Spinal cord (tissue), 10 donors: ENCODE measurements around the gene NOP9. TPM values are rescaled to one million over a fixed set of nuclear protein-coding genes. Genes with fewer than 3 reads are reported as not detected.
"Not testable (repeated sequence)": the region's sequence is repeated elsewhere in the genome, so short reads cannot be mapped to it uniquely, and the experiment has no call there.

ENCODE experiments used
- DNase-seq, 6 donors: peaks; one replicate each; pipeline versions ENCODE4 v3.0.0 to v3.0.0-alpha.2; 2013 to 2015; ENCODE audit warnings: low spot score in 6 of 6, low read depth in 4 of 6
- H3K27ac ChIP-seq: one replicate; pipeline ENCODE4 v1.5.1; 2013; ENCODE audit warnings: low read depth, low read length, control low read depth
- H3K27me3 ChIP-seq: one replicate; pipeline ENCODE4 v1.6.1; 2013; ENCODE audit warnings: low read length; ENCODE audit not compliant: control insufficient read depth, insufficient read depth
- H3K36me3 ChIP-seq: one replicate; pipeline ENCODE4 v1.6.1; 2013; ENCODE audit warnings: low read length; ENCODE audit not compliant: control insufficient read depth, insufficient read depth
- H3K4me1 ChIP-seq: one replicate; pipeline ENCODE4 v1.6.1; 2013; ENCODE audit warnings: low read length; ENCODE audit not compliant: control insufficient read depth, insufficient read depth
- H3K4me3 ChIP-seq: one replicate; pipeline ENCODE4 v1.5.1; 2013; ENCODE audit warnings: low read depth, low read length, control low read depth
- H3K9me3 ChIP-seq: one replicate; pipeline ENCODE4 v1.6.1; 2013; ENCODE audit warnings: low read length; ENCODE audit not compliant: control insufficient read depth, insufficient read depth
- WGBS: methylation state at CpG from one replicate; pipeline ENCODE4 v1.1.5; 2013; ENCODE audit warnings: missing lambda C conversion rate; ENCODE audit not compliant: insufficient coverage; 5-methylcytosine and 5-hydroxymethylcytosine counted together
- polyA plus RNA-seq, 2 donors: library from polyadenylated mRNA; unstranded; fragments of 120-200 nt; gene quantifications; one replicate each; pipeline ENCODE4 v1.2.1, GENCODE V29; 2013; ENCODE audit not compliant: insufficient read length in 2 of 2
- total RNA-seq, 2 donors: library from RNA; depleted of rRNA in 1 of 2; stranded (reverse); fragments of 120-200 nt in 1 of 2; fragments of >200 nt in 1 of 2; gene quantifications; one replicate each; pipeline versions ENCODE4 v1.2.3 to v1.2.4, GENCODE V29; 2013 to 2014
- donor health status: healthy.

The NOP9 gene
- total and polyA plus RNA-seq, 4 donors: 18.7 to 27.7 (median 23.6) TPM

DNA sequence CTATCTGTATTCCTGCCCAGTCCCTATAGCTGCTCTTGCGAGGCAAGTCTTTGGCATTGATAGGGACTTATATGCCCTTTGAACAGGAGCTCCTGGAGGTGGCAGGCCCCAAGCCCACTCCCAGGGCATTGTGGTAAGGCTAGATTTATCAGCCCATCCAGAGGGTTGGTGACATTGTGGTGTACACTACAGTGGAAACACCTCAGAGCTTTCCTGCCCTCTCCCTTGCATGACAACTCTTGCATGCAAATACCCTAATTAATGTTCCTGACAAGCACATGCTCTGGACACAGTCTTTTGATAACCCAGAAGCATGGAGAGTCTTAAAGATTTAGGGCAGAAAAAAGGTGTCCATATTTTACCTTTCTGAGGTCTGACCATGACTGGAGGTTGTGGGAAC is 41.0 kb downstream of the NOP9 start:
- no peaks in the 10 kb centered on the region for H3K36me3 ChIP-seq
- no peak overlapping the region for H3K27ac ChIP-seq
- no peaks in the 10 kb centered on the region for H3K9me3 ChIP-seq
- H3K4me1 ChIP-seq: peaks cover 17% of the 10 kb centered on the region
- H3K27me3 ChIP-seq: peaks cover 62% of the 10 kb centered on the region
- DNase-seq: no peak
- no peak overlapping the region for H3K4me3 ChIP-seq
- no CpG with 5 or more reads among the region's 1 CpG for WGBS

DNA sequence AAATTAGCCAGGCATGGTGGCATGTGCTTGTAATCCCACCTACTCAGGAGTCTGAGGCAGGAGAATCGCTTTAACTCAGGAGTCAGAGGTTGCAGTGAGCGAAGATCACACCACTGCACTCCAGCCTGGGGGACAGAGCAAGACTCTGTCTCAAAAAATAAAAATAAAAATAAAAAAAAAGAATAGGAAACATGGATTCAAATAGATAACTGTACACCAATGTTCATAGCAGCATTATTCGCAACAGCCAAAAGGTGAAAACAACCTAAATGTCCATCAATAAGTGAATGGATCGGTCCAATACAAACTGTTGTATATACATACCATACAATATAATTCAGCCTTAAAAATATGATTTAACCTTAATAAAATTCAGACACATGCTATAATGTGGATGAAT is 43.2 kb downstream of the NOP9 start:
- 73% methylated on average over 2 of the region's 4 CpGs for WGBS
- no peak overlapping the region for H3K27ac ChIP-seq
- H3K27me3 ChIP-seq: peaks cover 43% of the 10 kb centered on the region
- no peaks in the 10 kb centered on the region for H3K9me3 ChIP-seq
- peaks cover 14% of the 10 kb centered on the region for H3K4me1 ChIP-seq
- H3K4me3 ChIP-seq: no peak overlapping the region
- no peak for DNase-seq
- H3K36me3 ChIP-seq: no peaks in the 10 kb centered on the region

DNA sequence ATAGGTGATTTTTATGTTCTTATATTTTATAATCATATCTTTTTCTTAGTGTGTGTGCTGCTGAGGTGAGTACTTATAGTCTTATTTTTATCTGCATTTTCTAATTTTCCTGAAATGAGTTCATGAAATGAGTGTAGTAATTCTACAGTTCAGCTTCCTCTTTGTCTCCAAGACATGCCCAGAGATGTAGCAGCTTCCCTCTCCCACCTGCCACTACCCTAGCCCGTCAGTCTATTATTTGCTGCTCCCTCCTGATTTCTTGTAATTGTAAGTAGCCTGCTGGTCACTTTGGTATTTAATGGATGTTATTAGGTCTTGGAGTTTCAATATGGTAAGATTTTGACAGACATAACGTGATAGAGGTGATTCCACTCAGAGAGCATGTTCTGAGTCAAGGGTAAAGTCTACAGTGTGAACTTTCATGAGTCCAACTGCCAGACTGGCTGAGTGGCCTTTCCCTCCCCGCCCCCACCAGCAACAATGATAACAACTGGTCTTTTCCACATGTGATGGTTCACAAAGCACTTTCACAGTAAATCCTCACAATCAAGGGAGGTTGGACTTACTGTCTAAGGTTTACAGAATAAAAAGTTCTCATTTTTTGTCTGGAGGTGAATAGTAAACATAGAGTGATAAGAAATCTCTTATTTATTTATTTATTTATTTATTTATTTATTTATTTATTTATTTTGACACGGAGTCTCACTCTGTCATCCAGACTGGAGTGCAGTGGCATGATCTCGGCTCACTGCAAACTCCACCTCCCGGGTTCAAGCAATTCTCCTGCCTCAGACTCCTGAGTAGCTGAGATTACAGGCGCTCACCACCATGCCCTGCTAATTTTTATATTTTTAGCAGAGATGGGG is 44.4 kb downstream of the NOP9 start:
- WGBS: 80% methylated on average over 2 of the region's 7 CpGs
- Histone ChIP-seq H3K27ac (no peak overlapping the region), H3K27me3 (peaks cover 34% of the 10 kb centered on the region), H3K9me3 (no peaks in the 10 kb centered on the region), H3K4me1 (peaks cover 10% of the 10 kb centered on the region), H3K36me3 (no peaks in the 10 kb centered on the region), H3K4me3 (no peak overlapping the region)
- DNase-seq: no peak

DNA sequence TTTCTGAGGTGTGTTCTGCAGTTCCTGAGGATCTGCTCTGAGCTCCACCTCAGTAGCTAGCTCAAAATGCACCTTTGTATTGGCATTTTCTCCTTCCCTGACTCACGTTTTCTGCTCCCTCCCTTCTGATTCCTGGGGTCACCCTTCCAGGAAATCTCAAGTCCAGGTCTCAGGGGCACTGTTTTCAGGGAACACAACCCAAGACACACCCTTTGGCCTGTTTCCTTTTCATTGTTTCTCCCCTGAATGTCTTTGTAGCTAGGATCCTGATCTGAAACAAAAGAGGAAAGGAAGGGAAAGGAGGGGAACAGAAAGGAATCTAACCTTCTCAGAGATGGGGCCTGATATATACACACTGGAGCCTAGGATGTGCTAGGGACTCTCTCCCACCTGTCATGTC is 47.5 kb downstream of the NOP9 start:
- no peaks in the 10 kb centered on the region for H3K4me1 ChIP-seq
- H3K27me3 ChIP-seq: peaks cover 26% of the 10 kb centered on the region
- WGBS: 33% methylated on average over 1 of the region's 1 CpG
- H3K27ac ChIP-seq: no peak overlapping the region
- H3K36me3 ChIP-seq: no peaks in the 10 kb centered on the region
- no peak for DNase-seq
- no peak overlapping the region for H3K4me3 ChIP-seq
- no peaks in the 10 kb centered on the region for H3K9me3 ChIP-seq

DNA sequence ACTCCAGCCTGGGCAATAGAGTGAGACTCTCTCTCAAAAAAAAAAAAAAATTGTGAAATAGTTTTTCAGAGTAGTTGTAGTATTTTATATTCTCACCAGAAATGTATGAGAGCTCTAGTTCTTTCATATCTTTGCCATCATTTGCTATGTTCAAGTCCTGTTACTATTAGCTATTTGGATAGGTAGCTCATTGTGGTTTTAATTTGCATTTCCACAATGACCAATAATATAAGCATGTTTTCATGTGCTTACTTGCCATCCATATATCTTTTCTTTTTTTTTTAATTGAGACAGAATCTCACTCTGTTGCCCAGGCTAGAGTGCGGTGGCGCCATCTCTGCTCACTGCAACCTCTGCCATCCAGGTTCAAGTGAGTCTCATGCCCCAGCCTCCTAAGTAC is 48.5 kb downstream of the NOP9 start:
- 100% methylated on average over 2 of the region's 2 CpGs for WGBS
- Histone ChIP-seq H3K27me3 (peaks cover 30% of the 10 kb centered on the region), H3K27ac (no peak overlapping the region)

DNA sequence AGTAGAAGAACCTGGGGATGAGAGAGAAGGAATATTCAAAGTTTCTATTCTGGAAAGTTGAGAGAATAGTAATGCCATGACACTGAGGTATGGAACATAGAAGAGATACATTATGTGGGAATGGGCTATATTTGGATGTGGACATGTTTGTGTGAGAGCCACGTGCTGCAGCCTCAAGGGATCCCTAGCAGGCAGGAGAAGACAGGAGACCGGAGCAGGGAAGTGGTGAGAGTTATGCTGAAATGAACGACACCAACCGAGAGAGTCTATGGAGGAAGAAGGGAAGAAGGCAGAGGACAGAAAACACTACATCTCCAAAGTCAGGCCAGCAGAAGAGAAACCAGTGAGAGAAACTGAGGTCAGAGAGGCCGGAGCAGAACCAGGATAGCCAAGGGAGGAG is 50.1 kb downstream of the NOP9 start:
- Histone ChIP-seq H3K9me3 (no peaks in the 10 kb centered on the region), H3K4me1 (no peaks in the 10 kb centered on the region), H3K27ac (no peak overlapping the region), H3K36me3 (no peaks in the 10 kb centered on the region), H3K4me3 (no peak overlapping the region), H3K27me3 (peaks cover 28% of the 10 kb centered on the region)
- WGBS: 71% methylated on average over 3 of the region's 5 CpGs
- no peak for DNase-seq

More for the DNA sequence above, 48.5 kb downstream of the NOP9 start:
- Histone ChIP-seq H3K4me3 (no peak overlapping the region), H3K9me3 (no peaks in the 10 kb centered on the region), H3K4me1 (no peaks in the 10 kb centered on the region), H3K36me3 (no peaks in the 10 kb centered on the region)
- no peak for DNase-seq

DNA sequence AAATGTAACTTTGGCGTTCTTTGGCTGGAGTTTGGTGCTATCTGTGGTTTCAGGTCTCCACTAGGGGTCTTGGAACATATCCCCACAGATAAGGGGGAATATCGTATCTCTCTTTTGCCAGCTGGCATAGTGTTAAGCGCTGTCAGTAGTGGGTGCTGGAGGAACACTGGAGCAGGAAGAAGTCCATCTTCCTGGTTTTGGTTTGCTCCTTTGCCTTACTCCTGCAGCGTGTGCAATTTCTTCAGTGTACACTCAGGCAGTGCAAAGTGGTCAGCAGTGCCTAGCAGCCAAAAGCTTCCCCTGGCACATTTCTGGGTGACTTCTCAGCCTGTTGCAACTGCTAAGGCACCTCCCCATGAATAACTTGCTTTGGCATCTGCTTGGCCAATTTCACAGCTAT is 51.9 kb downstream of the NOP9 start:
- no peaks in the 10 kb centered on the region for H3K36me3 ChIP-seq
- no peak overlapping the region for H3K27ac ChIP-seq
- WGBS: 21% methylated on average over 4 of the region's 4 CpGs
- no peak overlapping the region for H3K4me3 ChIP-seq
- DNase-seq: peak in 1 of 6 donors; percentile 50
- H3K27me3 ChIP-seq: peaks cover 28% of the 10 kb centered on the region
- no peaks in the 10 kb centered on the region for H3K4me1 ChIP-seq
- no peaks in the 10 kb centered on the region for H3K9me3 ChIP-seq

DNA sequence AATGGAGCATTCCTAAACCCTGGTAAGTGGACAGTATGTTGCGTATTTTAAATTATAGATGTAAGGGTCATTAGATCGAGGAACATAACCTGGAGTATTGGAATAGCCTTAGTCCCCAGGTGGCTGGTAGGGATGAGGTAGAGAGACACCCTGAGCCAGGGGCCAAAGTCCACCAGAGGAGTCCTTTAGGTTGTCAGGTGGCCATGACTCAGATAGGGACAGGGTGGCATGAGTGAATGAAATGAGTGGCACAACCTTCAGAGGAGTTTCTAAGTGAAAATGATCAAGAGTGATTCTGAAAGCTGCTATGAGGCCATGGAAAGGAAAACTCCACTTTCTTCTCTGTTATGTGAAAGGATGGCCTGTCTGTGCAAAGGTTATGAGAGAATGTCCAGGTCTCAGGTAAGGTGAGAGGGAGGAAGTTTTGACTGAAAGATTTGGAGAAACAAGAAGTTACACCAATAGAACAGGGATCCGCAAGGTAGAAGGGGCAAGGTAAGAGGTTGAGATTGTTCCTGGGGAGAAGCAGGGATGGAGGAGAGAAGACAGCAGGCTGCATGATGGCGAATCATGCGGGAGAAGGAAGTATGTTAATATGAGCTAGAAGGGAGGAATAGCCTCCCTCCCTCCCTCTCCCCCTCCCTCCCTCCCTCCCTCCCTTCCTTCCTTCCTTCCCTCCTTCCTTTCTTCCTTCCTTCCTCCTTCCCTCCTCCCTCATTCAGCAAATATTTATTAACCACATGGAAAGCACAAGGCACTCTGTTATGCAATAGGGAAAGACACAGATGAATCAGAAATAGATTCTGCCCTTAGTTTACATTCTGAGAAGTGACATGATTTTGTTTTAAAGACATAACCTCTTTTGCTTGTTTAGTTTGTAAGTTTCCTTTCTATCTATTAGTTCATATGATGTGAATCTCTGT is 54.2 kb downstream of the NOP9 start:
- Histone ChIP-seq H3K9me3 (no peaks in the 10 kb centered on the region), H3K27me3 (peaks cover 22% of the 10 kb centered on the region), H3K36me3 (no peaks in the 10 kb centered on the region), H3K4me3 (no peak overlapping the region), H3K27ac (no peak overlapping the region), H3K4me1 (no peaks in the 10 kb centered on the region)
- no peak for DNase-seq
- WGBS: 98% methylated on average over 3 of the region's 5 CpGs

DNA sequence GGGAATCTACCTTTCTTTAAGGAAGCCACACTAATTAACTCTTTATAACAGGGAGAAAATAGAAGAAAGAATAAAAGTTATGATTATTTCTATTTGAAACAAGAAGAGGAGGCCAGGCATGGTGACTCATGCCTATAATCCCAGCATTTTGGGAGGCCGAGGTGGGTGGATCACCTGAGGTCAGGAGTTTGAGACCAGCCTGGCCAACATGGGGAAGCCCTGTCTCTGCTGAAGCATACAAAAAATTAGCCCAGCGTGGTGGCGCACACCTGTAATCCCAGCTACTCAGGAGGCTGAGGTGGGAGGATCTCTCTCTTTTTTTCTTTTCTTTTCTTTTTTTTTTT is 54.8 kb downstream of the NOP9 start:
- not testable (repeated sequence) for H3K9me3 ChIP-seq, H3K4me3 ChIP-seq, DNase-seq, H3K36me3 ChIP-seq, H3K27ac ChIP-seq, H3K4me1 ChIP-seq
- WGBS: 80% methylated on average over 1 of the region's 3 CpGs
- peaks cover 22% of the 10 kb centered on the region for H3K27me3 ChIP-seq
